HEK293 (cell line): ENCODE data around the gene PIGN.

Source experiments
- CTCF ChIP-seq: fragments of 450-650 bp; formaldehyde crosslinking; IDR thresholded peaks from 2 replicates; pipeline ENCODE4 v1.5.1; 2016; ENCODE audit warnings: missing biosample characterization, missing genetic modification characterization
- FEZF1 ChIP-seq: fragments of 450-650 bp; formaldehyde crosslinking; IDR thresholded peaks from 2 replicates; pipeline ENCODE4 v1.5.1; 2016; ENCODE audit warnings: missing biosample characterization, missing genetic modification characterization
- HOXC10 ChIP-seq: sonication (generic); formaldehyde crosslinking; IDR thresholded peaks from 2 replicates; pipeline ENCODE4 v1.8.1; 2023; ENCODE audit warnings: mild to moderate bottlenecking, missing genetic modification reagents
- SCRT2 ChIP-seq: fragments of 450-650 bp; formaldehyde crosslinking; IDR thresholded peaks from 2 replicates; pipeline ENCODE4 v1.5.1; 2016; ENCODE audit warnings: missing biosample characterization, missing genetic modification characterization
- ZBTB10 ChIP-seq: fragments of 450-650 bp; formaldehyde crosslinking; IDR thresholded peaks from 2 replicates; pipeline ENCODE4 v1.5.1; 2016; ENCODE audit warnings: missing biosample characterization, missing genetic modification characterization
- ZNF146 ChIP-seq: fragments of 450-650 bp; formaldehyde crosslinking; IDR thresholded peaks from 2 replicates; pipeline ENCODE4 v1.5.1; 2016; ENCODE audit warnings: missing biosample characterization, missing genetic modification characterization
- ZNF155 ChIP-seq: fragments of 450-650 bp; formaldehyde crosslinking; IDR thresholded peaks from 2 replicates; pipeline ENCODE4 v1.5.1; 2016; ENCODE audit warnings: missing biosample characterization, missing genetic modification characterization
- ZNF274 ChIP-seq, 2 experiments: fragments of 200-500 bp in 1 of 2; fragments of 450-650 bp in 1 of 2; sonication (Bioruptor generic) in 1 of 2; formaldehyde crosslinking in 1 of 2; IDR thresholded peaks; 2 replicates each; pipeline versions ENCODE4 v1.5.1 to v1.6.1; 2014 to 2016; ENCODE audit warnings: borderline replicate concordance in 1 of 2, inconsistent platforms in 1 of 2, low read length in 1 of 2, missing biosample characterization in 1 of 2, missing genetic modification characterization in 1 of 2

GRCh38 chr18:62027914-62028520 lies 158.8 kb downstream of the PIGN start:
- no peak for TF ChIP-seq ZNF274 (IDR thresholded peaks at IDR 0.05; ENCODE audit: low read length)
- no peak for TF ChIP-seq ZNF274 (tag by site-specific recombination; IDR thresholded peaks at IDR 0.05; ENCODE audit: borderline replicate concordance)
- no peak for TF ChIP-seq HOXC10 (CRISPR knock-in tag)
- TF ChIP-seq FEZF1, result no peak
- TF ChIP-seq CTCF (tag by site-specific recombination), result no peak
- TF ChIP-seq ZBTB10 (tag by site-specific recombination), result no peak
- no peak for TF ChIP-seq ZNF155 (tag by site-specific recombination)
- TF ChIP-seq SCRT2 (tag by site-specific recombination), result no peak
- TF ChIP-seq ZNF146 (tag by site-specific recombination), result no peak
